Fibroblast of skin of right quadriceps (primary cell): ENCODE results near the gene HDAC11.
"Not testable (repeated sequence)": the region's sequence is repeated elsewhere in the genome, so short reads cannot be mapped to it uniquely, and the experiment has no call there.

ENCODE experiments used
- DNase-seq: peaks from one replicate; pipeline ENCODE4 v3.0.0-alpha.2; 2013

The HDAC11 gene

DNA sequence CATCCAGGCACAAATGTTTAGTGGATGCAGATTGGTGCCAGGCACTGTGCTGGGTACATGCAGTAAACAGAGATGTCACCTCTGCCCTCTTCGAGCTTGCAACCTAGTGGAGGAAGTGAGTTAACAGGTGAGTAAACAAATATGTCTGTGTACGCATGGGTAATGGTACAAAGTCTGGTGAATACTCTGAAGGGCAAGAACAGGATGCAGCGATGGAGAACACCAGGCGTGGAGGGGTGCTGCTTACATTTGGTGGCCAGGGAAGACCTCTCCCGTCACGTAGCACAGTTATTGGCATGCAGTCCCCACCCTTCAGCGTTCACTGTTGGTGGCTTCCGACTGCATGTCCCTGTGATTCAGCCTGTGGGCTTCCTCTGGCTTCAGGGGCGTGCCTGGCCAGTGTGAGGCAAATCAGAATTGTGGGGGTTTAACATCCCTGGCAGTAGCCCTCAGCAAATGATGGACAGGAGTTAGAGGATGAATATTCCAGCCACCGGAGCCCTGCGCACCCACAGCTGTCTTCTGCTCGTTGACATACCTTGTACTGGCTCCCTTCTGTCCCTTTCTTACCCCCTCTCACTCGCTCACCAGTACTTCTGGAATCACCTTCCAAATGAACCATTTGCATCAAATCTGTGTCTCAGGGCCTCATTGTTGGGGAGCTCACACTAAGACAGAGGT, 9.1 kb upstream of the HDAC11 start:
- no peak for DNase-seq

DNA sequence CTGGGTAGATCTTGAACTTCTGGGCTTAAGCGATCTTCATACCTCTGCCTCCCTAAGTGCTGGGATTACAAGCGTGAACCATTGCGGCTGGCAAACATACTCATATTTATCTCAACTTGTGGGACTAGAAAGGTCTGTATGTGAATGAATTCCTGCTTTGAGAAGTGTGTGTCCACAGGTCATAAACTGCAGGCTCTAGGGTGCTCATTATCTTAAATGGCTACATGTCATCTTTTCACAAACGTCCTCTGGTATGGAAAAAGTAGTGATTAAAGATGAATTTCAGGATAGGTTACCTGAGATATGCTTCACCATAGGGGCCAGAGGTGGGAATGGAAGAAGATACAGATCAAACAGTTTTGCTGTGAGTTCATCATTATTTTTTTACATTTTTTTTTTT, 7.8 kb upstream of the HDAC11 start:
- no peak for DNase-seq

DNA sequence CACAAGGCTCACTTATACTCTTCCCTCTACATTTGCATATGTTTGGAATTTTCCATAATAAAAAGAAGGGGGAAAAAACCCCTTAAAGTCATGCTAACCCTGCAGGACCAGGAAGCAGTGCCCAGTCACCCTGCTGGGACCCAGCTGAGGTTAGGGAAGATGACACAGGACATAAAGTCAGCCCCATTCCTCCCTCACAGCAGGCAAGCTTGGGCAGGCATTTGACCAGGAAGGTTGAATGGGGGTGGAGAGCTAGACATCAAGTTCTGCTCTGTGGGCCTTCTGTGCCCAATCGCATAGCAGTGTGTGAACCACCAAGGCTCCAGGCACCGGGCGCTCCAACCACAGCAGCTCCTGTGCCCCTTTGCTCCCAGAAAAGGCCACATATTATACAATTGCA, 7.1 kb upstream of the HDAC11 start:
- DNase-seq: no peak

DNA sequence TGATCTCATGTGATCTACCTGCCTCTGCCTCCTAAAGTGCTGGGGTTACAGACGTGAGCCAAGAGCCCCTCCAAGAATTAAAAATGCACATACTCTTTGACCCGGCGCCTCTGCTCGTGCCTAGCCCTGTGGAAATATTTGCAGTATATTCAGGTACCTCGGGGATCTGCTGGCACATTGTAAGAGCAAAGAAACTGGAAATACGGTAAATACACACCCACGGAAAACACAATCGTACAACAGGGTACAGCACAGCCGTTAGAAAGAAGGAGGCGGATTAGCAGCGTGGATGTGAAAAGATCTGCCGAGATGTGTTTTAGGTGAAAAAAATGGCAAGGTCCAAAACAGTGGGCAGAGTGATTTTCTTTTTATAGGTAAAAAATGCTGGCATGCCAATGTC, 6.1 kb upstream of the HDAC11 start:
- no peak for DNase-seq

DNA sequence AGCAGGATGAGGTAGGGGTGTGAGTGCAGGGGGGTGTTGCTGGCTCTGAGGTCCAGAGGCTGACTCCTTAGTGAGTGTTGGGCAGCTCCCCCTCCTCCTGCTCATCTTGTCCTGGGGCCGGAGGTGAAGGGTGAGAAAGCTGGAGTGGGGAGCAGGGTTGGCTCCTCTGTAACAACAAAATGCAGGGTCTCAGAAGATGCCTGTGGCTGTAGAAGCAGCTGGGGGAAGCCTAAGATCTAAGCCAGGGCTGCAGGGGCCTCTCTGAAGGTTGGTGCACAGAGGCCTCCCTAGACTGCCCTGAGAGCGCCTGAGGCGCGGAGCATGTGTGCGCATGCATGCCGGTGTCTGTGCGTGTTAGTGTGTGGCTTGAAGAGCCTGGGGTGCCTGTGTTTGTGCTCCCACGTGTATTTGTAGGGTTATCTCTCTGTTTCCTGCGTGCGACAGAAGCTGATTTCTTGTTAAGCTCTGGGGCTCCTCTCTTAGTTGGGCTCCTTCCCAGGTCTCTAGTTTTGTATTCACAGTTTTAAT, 5.3 kb upstream of the HDAC11 start:
- DNase-seq: no peak

DNA sequence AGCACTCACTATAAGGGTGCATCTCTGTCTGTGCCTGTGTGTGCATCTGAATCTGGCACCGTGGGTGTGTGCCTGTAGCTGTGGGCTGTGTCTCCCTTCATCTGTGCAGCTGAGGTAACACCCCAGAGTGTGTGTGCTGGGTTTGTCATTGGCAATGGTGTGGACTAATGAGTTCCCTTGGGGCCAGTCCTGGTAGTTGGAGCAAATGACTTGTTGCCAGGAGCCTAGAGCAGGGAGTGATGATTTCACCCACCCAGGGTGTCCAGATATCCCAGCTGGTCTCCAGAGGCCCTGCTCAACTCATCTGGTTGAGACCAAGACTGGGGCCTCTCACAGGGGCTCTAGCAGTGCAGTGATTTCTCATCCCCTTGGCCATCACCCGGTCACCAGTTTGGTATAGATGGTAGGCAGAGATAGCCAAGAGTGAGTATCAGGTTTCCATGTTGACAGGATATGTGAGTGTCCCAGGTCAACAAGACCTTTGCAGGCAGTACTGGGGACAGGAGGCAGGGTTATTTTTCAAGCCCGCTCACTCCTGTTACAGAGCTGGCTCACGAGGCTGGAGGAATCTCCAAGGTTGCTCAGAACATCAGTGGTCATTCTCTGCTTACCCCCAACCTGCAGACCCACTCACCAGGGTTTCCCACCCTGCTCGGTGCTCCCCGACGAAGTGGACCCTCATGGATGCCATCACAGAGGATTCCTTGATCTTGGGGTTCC, 4.1 kb upstream of the HDAC11 start:
- no peak for DNase-seq

DNA sequence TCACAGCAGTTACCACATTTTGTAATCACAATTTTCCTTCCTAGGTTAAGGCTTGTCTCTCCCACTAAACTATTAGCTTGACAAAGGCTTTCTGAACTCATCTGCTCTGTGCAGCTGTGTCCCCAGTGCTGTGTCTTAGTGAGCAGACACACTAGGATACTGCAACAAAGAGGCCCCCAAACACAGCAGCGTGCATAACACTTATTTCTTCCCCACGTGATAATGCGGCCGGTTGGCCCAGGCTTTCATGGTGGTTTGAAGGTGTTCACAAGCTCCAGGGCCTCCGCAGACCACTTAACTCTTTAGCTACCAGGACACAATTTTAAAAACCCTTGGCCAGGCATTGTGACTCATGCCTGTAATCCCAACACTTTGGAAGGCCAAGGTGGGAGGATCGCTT, 2.2 kb upstream of the HDAC11 start:
- no peak for DNase-seq

DNA sequence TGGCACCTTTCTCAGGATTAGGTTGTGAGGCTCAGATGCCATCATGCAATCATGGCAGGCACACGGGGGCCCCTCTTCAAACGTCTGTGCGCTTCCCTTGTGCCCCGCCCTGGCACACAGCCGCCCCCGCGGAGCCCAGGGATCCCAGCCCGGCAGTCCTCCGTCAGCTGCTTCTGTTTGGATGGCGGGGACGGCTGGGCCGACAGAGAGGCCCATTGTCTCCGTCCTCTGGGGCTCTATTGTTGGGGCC, 849 bp upstream of the HDAC11 start:
- DNase-seq: no peak

DNA sequence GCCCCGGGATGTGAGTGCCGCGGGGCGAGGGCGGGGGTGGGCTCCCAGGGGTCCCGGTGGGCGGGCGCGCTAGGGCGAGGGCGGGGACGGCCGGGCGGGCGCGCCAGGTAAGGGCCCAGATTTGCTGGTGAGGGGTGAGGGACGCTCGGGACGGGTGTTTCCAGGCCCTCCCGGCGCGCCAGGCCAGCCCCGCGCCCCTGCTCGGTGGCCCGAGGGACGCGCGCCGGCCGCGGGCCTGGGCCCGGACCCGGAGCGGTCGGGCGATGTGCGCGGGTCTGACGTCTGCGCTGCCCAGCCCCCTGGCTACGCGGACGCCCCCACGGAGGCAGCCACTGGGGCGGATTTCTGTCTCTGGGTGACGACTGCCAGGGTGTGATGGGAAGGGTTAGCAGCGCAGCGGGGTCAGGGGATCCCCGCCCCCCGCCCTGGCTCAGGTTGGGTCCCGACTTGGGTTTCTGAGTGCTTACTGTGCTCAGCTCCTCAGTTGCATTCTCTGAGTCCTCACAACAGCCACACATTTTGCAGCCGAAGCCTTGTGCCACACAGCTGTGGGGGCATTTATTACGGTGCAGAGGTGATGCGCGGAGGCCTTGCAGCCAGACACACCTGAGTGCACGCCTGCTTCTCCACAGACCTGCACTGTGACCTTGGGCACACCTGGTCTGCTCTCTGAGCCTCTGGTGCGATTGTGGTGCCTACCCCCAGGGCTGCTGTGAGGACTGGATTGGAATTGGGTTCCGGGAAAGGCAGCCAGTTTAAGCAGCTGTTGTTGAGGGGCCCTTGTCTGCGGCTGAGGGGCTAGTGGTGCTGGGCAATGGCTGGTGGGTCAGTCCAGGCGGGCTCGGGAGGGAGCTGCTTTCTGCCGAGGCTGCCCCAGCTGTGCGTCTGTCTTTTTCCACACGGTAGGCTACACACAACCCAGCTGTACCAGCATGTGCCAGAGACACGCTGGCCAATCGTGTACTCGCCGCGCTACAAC, 523 bp downstream of the HDAC11 start:
- no peak for DNase-seq

DNA sequence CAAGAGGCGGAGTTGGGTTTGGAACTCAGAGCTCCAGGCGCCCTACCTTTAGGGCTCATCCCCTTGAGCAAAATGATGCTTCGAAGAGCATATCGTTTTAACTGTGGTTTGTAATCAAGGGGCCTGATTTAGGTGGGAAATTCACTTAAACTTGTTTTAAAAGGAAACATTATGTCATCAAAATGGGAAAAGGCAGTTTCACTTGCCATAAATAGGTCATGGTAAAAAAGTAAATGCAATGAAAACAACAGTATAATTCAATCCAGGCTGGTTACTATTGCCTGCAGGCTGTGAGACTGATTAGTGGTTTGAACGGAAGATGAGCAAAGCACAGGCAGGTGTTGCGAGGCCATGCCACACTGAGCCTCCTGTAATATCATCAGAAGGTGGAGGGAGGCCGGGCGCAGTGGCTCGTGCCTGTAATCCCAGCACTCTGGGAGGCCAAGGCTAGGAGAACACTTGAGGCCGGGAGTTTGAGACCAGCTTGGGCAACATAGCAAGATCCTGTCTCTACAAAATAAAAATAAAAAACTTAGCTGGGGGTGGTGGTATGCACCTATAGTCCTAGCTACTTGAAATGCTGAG, 2.1 kb downstream of the HDAC11 start:
- no peak for DNase-seq

DNA sequence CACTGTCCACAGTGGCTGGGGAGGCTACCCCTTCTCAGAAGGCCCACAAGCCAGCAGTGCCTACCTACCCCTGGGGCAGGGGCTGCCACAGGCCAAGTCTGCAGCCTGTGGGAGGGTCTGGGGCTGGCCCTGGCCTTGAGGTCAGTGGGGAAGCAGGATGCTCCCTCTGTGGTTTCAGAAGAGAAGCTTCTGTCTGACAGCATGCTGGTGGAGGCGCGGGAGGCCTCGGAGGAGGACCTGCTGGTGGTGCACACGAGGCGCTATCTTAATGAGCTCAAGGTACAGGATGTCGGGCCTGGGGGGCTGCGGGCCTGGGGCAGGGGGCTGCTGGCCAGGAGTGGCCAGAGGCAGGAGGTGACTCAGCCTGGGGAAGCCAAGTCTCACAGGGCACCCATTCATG, 3.2 kb downstream of the HDAC11 start:
- no peak for DNase-seq

DNA sequence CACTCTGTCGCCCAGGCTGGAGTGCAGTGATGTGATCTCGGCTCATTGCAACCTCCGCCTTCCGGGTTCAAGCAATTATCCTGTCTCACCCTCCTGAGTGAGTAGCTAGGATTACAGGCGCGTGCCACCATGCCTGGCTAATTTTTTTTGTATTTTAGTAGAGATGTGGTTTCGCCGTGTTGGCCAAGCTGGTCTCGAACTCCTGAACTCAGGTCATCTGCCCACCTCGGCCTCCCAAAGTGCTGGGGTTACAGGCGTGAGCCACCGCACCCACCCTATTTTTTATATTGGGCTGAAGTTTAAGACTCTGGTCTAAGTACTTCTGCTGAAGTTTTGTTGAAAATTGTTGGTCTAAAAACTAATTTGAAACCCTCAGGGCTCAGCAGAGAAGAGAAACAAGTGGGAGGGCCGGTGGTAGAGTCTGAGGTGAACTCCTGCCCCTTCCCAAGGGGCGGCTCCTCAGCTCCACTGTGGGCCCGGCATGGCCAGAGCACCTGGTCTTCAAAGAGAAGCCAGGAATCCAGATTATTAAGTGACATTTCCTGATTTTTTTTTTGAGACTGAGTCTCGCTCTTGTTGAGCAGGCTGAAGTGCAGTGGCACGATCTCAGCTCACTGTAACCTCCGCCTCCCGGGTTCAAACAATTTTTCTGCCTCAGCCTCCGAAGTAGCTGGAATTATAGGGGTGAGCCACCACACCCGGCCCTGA, 4.0 kb downstream of the HDAC11 start:
- no peak for DNase-seq

DNA sequence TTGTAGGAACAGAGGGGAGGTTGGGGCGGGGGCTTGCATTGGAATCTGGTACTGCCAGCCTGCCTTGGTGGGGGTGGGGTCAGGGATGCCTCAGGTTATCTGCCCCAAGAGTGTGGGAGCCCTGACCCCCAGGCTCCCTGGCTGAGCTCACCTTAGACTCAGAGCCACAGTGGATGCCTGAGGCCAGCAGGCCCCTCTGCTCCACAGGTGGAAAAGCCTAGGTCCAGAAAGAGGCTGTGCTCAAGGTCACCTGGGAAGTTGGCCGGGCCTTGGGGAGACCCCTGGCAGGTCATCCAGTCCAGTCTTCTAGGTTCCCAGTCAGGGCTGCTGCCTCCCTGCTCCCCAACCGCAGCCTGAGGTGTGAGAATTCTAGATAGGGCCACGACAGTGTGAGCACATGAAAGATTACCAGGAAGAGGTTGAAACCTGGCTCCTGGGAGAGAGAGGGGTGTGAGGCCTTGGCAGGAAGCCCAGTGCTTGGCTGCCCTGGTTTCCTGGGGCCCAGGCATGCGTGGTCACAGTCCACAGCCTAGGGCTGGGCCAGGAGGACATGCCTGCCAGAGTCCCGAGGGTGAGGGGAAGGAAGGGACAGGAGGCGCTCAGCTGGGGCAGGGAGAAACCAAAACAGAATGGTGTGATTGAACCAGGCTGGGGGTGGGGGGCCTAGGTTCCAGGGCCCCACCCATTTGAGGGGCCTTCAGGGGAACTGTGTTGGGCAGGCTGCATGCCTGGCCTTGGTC, 4.9 kb downstream of the HDAC11 start:
- peak; percentile 41 for DNase-seq

DNA sequence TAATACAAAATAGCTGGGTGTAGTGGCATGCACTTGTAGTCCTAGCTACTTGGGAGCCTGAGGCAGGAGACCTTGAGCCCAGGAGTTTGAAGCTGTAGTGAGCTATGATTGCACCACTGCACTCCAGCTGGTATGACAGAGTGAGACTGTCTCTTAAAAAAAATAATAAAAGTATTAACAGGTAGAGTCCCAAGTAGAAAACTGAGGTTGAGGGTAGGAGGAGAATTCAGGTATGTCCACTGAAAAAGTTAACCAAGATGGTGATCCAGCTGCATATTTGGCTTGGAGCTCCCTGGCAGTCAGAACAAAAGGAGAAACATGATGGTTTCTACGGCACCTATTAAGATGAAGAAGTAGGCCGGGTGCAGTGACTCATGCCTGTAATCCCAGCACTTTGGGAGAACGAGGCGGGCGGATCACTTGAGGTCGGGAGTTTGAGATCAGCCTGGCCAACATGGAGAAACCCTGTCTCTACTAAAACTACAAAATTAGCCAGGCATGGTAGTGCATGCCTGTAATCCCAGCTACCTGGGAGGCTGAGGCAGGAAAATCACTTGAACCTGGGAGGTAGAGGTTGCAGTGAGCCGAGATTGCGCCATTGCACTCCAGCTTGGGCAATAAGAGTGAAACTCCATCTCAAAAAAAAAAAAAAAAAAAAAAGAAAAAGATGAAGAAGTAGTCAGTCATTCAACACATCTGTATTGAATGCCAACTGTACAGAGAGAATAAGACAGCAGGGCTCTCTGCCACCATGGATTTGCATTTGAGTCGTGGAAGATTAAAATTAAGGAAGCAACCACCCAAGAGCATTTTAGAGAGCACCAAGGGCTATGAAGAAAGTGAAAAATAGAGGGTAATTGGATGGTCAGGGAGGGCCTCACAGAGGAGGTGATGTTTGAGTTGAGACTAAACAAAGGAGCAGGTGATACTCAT, 5.8 kb downstream of the HDAC11 start:
- not testable (repeated sequence) for DNase-seq

DNA sequence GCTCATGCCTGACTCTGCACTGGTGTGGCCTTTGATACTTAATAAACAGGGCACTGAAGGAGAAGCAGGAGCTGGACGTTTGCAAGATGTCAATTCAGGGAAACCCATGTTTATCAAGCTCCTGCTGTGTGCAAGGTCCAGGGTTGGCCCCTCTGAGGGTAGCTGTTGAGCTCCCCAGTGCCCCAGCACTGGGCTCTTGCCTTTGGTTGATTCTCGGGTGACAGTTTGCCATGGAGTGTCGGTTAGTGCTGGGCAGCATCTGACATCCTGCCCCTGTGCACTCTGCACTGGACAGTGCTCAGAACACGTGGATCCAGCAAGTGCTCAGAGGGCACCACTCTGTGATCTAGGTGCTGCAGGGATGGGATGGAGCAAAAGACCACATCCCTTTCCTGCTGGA, 7.3 kb downstream of the HDAC11 start:
- DNase-seq: no peak

DNA sequence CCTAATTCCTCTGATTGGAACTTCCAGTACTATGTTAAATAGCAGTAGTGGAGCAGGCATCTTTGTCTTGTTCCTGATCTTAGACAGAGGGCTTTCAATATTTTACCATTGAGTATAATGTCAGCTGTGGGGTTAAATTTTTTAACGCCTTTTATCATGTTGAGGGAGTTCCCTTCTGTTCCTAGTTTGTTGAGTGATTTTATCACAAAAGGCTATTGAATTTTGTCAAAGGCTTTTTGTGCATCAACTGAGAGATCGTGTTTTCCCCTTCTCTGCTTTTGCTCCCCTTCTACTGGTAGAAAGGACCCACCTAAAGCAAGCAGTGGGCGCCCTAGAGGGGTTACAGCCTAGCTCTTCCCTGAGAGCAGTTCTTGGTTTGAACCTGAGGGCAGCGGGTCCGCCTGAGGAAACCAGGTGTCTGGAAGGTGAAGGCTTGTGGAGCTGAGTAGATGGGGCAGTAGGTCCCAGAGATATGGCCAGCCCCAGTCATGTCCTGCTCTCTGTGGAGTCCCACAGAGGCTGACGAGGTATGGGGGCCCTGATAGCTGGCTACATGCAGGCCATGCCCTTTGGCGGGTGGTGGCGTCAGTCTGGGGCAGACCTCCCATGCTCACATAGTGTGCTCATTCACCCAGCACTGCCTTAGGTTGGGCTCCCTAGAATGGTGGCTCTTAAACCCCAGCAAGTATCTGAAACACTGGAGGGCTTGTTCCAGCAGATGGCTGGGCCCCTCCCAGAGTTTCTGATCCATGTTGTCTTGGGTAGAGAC, 11.3 kb downstream of the HDAC11 start:
- no peak for DNase-seq

DNA sequence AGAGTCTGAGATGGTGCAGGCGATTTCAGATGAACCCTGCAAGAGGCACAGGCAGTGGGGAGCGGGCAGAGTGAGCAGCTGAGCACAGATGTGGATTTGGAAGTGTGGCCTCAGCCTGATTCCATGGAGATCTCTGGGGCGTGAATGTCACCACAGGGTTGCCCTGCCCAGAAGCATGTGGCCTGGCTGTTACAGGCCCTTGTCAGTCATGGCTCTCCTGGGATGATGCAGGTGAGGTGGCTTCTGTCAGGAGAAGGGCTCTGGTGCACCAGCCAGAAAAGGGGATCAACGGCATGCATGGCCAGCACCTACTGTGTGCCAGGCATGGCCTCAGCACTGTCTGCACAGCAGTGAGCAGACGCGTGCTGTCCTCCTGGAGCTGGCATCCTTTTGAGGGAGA, 11.9 kb downstream of the HDAC11 start:
- DNase-seq: no peak

DNA sequence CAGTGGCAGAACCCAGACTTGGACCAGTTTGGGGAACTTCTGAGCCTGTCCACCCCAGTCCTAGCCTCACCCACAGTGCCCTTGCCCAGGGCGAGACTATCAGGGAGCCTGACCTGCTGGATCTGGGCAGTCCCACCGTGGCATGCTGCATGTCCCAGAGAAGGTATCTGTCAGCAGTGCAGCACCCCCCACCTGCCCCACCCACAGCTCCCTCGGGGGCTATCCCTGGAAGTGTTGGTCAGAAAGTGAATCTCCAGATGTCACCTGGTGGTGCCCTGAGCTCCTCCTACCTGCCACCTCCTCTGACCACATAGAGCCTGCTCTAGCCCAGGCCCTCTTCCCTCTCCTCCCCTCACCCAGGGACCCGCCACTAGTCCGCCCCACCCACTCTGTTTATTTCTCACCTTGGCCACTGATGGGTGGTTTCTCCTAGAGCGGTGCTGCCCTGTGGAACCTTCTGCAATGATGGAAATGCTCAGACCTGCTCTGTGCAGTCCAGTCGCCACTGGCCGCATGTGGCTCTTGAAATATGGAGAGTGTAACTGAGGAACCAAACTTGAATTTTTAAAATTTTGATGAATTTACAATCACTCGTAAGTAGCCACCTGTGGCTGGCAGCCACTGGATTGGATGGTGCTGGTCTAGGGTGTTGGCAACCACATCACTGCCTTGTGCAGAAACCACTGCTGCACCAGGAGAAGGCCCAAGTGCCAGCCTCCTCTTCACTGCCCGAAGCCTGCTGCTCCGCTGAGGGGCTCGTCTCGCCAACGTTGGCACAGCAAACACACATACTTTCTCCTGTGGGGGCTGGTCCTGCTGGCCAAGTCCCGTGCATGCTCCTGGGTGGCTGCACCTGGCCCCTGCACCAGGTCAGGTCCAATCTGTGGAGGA, 13.1 kb downstream of the HDAC11 start:
- DNase-seq: no peak
